GM21526 (cell line): Measurements from ENCODE around the gene TPCN2.
A peak's percentile ranks its signal among the peaks of the same experiment; 100 is the strongest.
"Not testable (repeated sequence)": the region's sequence is repeated elsewhere in the genome, so short reads cannot be mapped to it uniquely, and the experiment has no call there.

Experiments
- ATAC-seq: cut with Tn5 transposase; IDR thresholded peaks from one replicate; pipeline ENCODE4 v1.9.1; 2021; ENCODE audit warnings: moderate library complexity; ENCODE audit not compliant: unreplicated experiment, low FRiP score

TPCN2 gene

GRCh38 chr11:69048694-69049489, at the start of gene TPCN2:
Gene TPCN2 (plus strand): TSS chr11:69048932. CDS start chr11:69048998, 66 bp downstream.
- peak; percentile 84 for ATAC-seq

- no peak for ATAC-seq
Observed at GRCh38 chr11:68999093-68999747, 49.5 kb upstream of the TPCN2 start.

GRCh38 chr11:68999748-69000355, 48.9 kb upstream of the TPCN2 start:
- ATAC-seq: not testable (repeated sequence)

- no peak for ATAC-seq
Observed at GRCh38 chr11:69000391-69000790, 48.3 kb upstream of the TPCN2 start.

DNA sequence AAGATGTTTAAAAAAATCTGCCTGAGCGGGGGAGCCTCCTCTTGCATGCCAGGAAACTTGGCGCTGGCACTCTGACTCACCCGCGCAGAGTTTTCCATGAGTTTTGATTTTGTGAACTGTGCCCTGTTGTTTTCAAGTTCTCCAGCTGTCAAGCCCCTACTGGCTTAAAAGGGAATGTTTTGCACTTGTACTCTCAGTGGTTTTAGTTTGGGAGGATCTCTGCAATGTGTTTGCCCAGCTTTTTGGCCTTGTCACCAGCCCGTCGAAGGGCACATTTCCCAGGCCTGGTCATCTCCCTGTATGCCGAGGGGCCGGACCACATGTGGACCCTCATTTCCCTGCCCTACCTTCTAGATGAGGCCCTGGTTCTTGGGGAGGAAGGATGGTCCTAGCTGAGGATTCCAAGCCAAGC, 47.9 kb upstream of the TPCN2 start:
- ATAC-seq: no peak

- no peak for ATAC-seq
Observed at GRCh38 chr11:69001243-69002081, 47.3 kb upstream of the TPCN2 start.

DNA sequence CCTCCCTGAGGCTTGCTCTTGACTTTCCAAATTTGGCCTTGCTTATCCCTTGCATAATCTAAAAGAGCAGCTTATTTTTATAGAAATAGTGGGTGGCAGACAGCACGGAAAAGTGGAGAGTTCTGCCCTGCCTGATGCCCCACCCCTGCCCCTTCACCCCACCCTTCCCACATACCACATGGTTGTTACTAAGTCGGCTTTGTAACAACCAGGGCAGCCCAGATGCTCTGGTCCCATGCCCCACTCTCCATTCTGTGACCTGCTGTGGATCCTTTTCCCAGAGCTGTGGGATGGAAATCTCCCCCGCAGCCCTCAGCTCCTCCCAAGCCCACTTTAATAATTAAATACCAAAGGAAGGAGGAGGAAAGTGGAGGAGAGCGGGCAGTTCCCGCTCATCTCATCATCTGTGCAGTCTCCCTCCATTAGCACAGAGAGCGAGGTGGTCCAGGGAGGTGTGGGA, 46.6 kb upstream of the TPCN2 start:
- no peak for ATAC-seq

DNA sequence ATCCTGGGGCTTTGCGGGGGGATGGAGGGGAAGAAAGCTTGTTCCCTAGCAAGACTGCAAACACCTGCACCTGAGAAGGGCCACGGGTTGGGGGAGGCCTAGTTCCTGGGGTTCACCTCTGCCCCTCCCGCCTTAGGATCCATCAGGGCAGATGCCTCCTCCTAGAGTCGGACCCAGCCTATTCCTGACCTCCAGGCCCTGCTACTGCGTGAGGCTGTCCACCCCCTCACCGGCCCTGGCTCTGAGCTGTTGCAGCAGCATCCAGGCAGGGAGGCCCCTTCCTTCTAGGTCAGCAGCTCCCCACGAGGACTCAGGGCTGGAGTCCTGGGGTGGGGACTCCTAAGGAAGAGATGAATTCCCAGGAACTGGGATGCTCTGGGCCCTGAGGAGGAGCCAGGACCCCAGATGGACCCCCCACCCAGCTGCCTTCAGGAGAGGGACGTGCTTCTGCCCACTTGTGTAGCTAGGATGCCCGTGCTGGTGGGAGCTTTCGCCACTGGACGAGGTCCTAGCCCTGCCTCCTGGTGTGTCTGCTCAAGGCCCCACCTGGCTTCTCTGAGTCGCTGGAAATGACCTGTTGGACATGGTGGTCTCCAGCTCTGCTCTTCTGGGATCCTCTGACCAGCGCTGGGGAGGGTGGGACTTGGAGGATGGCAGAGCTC, 46.0 kb upstream of the TPCN2 start:
- no peak for ATAC-seq

GRCh38 chr11:69003301-69003865, 45.3 kb upstream of the TPCN2 start:
- no peak for ATAC-seq

DNA sequence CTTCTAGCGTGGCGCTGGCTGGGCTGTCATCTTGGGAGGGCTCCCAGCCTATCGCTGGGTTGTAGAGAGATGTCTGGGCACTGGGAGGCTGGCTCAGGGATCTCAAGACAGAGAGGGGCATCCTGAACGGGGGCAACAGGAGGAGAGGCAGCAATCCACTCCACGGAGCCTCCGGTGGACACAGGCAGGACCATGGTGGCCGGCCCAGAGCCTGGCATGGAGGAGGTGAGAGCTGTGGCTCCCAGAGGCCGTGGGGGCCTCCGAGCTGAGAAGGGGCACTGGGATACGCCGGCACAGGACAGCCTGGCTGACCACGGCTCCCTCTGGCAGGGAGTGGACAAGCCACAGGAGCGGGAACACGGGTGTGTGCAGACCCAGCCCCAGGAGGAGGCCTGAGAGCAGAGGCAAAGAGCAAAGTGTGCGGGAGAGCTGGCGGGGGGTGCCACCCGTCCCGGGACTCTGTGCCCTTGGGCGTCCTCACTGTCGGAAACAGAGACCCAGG, 44.8 kb upstream of the TPCN2 start:
- ATAC-seq: no peak

DNA sequence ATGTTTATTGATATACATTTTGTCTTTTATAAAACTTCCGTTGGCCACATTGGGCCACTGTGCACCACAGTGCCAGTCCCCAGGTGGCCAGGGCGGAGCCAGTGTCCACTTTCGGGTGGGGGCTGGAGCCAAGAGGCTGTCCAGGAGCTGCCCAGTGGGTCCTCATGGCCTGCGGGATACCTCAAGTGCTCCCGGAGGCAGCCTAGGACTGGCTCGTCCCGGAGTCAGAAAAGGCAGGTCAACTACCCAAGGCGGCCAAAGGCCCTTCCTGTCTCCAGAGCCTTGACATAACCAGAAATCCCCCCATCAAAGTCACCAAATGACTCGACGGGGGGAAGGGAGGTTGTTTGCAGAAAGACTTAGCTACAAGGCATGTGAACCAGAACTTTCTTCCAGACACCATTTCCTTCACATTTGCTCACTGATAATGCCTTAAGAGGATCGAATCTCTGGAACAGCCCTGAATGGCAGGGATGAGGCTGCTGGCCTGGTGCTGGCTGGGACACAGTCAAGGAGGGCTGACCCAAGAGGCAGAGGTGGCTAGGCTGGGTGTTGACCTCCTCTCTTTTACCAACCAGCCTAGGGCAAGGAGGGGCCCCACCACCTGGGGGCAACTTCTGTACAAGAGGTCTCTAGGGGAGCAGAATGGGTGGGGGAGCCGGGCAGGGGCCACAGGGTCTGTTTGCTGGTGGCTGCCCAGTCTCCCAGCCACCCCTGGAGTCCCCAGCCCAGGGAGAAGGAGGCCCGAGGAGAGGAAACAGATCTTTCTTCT, 44.1 kb upstream of the TPCN2 start:
- no peak for ATAC-seq

DNA sequence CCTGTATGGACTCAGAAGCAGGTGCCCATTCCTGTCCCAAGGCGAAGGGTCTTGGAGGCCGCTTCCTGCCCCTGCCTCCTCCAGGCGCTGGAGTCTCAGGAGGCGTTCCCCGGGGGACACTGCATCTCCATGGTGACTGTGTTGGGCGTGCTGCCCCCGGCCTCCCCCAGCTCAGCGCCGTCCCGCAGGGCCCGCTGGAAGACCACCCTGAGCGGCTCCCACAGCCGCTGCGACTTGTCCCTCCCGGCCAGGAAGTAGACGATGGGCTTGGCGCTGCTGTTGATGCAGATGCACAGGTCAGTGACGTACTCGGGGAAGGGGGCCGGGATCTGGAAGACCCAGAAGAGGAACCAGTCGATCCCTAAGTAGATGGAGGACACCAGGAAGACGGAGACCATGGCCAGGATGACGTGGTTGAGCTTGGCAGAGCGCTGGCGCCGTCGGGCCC, 43.5 kb upstream of the TPCN2 start:
- no peak for ATAC-seq

DNA sequence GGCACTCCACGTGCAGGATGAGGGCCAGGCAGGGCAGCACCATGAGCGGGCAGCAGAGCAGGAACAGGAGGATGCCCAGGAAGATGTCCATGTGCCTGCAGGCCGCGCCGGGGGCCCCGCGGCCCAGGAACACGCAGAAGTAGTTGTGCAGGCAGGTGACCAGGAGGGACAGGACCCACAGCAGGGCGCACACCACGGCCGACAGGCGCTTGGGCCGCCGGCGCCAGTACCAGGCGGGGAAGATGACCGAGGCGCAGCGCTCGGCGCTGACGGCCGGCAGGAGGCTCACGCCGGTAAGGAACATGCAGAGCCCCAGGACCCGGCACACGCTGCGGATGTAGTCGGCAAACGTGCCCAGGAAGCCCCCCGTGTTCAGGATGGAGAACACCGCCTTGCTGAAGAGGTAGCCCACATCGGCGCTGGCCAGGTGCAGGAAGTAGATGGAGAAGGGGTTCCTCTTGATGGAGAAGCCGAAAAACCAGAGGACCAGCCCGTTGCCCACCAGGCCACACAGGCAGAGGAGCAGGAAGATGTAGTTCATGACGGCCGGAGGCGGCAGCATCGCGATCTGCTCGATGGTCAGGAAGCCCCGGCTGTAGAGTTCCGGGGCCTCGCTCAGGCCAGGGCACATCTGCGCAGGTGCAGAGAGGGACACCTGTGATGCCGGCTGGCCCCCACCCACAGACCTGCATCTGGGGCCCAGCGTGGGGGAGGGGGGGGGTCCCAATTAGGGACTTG, 42.9 kb upstream of the TPCN2 start:
- ATAC-seq: no peak

DNA sequence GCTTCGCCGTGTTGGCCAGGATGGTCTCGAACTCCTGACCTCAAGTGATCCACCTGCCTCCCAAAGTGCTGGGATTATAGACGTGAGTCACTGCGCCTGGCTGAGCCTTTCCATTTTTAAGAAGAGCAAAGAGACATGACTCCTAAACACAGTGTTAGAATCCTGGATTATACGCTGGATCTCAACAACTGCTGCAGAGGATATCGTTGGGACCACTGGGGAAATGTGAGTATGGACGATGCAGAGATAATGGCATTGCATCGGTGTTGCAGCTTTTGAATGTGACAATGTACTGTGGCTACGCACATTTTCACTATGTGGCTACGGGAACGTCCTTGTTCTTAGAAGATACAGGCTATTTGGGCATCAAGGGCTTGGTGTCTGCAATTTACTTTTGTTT, 41.9 kb upstream of the TPCN2 start:
- no peak for ATAC-seq

GRCh38 chr11:69007975-69008381, 40.8 kb upstream of the TPCN2 start:
- no peak for ATAC-seq

- ATAC-seq: no peak
Observed at GRCh38 chr11:69008737-69009440, 39.8 kb upstream of the TPCN2 start.

- ATAC-seq: no peak
Observed at GRCh38 chr11:69009441-69010211, 39.1 kb upstream of the TPCN2 start.
